Prostate gland (tissue), 2 donors: ENCODE data around the gene RNF26. TPM values are rescaled to one million over a fixed set of nuclear protein-coding genes. Genes with fewer than 3 reads are reported as not detected.
"Not testable (repeated sequence)": the region's sequence is repeated elsewhere in the genome, so short reads cannot be mapped to it uniquely, and the experiment has no call there.

ENCODE experiments used
- DNase-seq: peaks from one replicate; pipeline ENCODE4 v3.0.0-alpha.2; 2019; ENCODE audit warnings: low spot score
- H3K27ac ChIP-seq, 2 donors: fragments of 200-600 bp; sonication (generic); 2 replicates each; pipeline ENCODE4 v1.5.1; 2017 to 2019
- H3K27me3 ChIP-seq: fragments of 200-600 bp; sonication (generic); replicated peaks from 2 replicates; pipeline ENCODE4 v1.5.1; 2019; ENCODE audit not compliant: insufficient read depth
- H3K36me3 ChIP-seq, 2 donors: fragments of 200-600 bp; sonication (generic); 1 replicate in 1 of 2; 2 replicates in 1 of 2; pipeline versions ENCODE4 v1.5.1 to v1.8.1; 2017 to 2019
- H3K4me1 ChIP-seq: fragments of 200-600 bp; sonication (generic); replicated peaks from 2 replicates; pipeline ENCODE4 v1.5.1; 2019
- H3K4me3 ChIP-seq, 2 donors: fragments of 200-600 bp; sonication (generic); 2 replicates each; pipeline ENCODE4 v1.5.1; 2017 to 2019
- H3K9me3 ChIP-seq: fragments of 200-600 bp; sonication (generic); 2 replicates; pipeline ENCODE4 v1.5.1; 2017
- CTCF ChIP-seq, 4 experiments: fragments of 200-600 bp in 2 of 4; fragments of 450-650 bp in 2 of 4; sonication (generic) in 2 of 4; IDR thresholded peaks; 1 replicate in 3 of 4; 2 replicates in 1 of 4; pipeline ENCODE4 v1.5.1; 2016 to 2019; ENCODE audit warnings: antibody characterized with exemption in 4 of 4, mild to moderate bottlenecking in 2 of 4, moderate library complexity in 2 of 4
- POLR2A ChIP-seq: fragments of 450-650 bp; IDR thresholded peaks from one replicate; pipeline ENCODE4 v1.6.1; 2016; ENCODE audit warnings: antibody characterized with exemption, mild to moderate bottlenecking
- POLR2AphosphoS5 ChIP-seq: sonication (generic); formaldehyde crosslinking; IDR thresholded peaks from one replicate; pipeline ENCODE4 v1.6.1; 2017; ENCODE audit warnings: antibody characterized with exemption
- WGBS: methylation state at CpG from one replicate; pipeline ENCODE4 v1.1.5; 2018; 5-methylcytosine and 5-hydroxymethylcytosine counted together
- intact Hi-C: fragments of 100-400 bp; cut with DNase I; formaldehyde crosslinking; loops from one replicate; pipeline ENCODE4 v1.14.2; 2022
- microRNA-seq: library from miRNA; unstranded; fragments of <30 nt; microRNA quantifications from one replicate; pipeline ENCODE4, GENCODE V29; 2016
- small RNA-seq, 2 donors: library from RNA; depleted of rRNA; stranded (forward); fragments of <200 nt; gene quantifications; one replicate each; pipeline ENCODE3, GENCODE V24; 2016
- total RNA-seq, 2 donors: library from RNA; depleted of rRNA; stranded (reverse); fragments of >200 nt; gene quantifications; one replicate each; pipeline ENCODE4 v1.1.0, GENCODE V29; 2016

The RNF26 gene
- total RNA-seq, 2 donors from 2014 or later = 17.6 to 34.2 TPM

GRCh38 chr11:119381181-119381988 is 47.1 kb downstream of the RNF26 start, which contains the start of gene USP2:
TSS of gene USP2 (minus strand) at chr11:119381690. CDS start at chr11:119373480, 8,210 bp downstream.
- H3K9me3 ChIP-seq = no peaks in the 10 kb centered on the region
- peaks cover 5% of the 10 kb centered on the region for H3K4me1 ChIP-seq
- no peaks in the 10 kb centered on the region for H3K27me3 ChIP-seq
- peak; percentile 97 for DNase-seq
- intact Hi-C loops = no loop called here
- under 1% methylated on average over 54 of the region's 54 CpGs for WGBS
- H3K4me3 ChIP-seq = peak within 1 kb of the TSS; percentile 27 to 31
- peak within 1 kb of the TSS; percentile 34 to 61 for H3K27ac ChIP-seq
- peak; percentile 97 for TF ChIP-seq POLR2AphosphoS5
- TF ChIP-seq CTCF (IDR thresholded peaks at IDR 0.05) = peak; percentile 74 to 99 (median 90)
- TF ChIP-seq POLR2A = peak; percentile 76
- no peaks in the 10 kb centered on the region for H3K36me3 ChIP-seq

GRCh38 chr11:119382101-119382500 is 47.8 kb downstream of the RNF26 start:
- intact Hi-C loops = no loop called here
- no peak for DNase-seq

GRCh38 chr11:119382513-119382912 is 48.2 kb downstream of the RNF26 start:
- H3K4me3 ChIP-seq, H3K27me3 ChIP-seq, H3K27ac ChIP-seq, H3K36me3 ChIP-seq, H3K4me1 ChIP-seq, intact Hi-C loops, H3K9me3 ChIP-seq, DNase-seq: not testable (repeated sequence)
- 85% methylated on average over 14 of the region's 14 CpGs for WGBS

More at GRCh38 chr11:119382101-119382500, 47.8 kb downstream of the RNF26 start:
- no peaks in the 10 kb centered on the region for H3K36me3 ChIP-seq
- H3K27me3 ChIP-seq = no peaks in the 10 kb centered on the region
- TF ChIP-seq POLR2AphosphoS5 = no peak
- H3K4me3 ChIP-seq = peak overlapping the region; percentile 27 to 31
- WGBS = 10% methylated on average over 9 of the region's 9 CpGs
- peaks cover 2% of the 10 kb centered on the region for H3K4me1 ChIP-seq
- H3K27ac ChIP-seq = peak overlapping the region; percentile 1 to 14
- H3K9me3 ChIP-seq = no peaks in the 10 kb centered on the region

GRCh38 chr11:119384332-119384731 is 50.0 kb downstream of the RNF26 start:
- intact Hi-C loops = no loop called here
- Histone ChIP-seq H3K9me3 (no peaks in the 10 kb centered on the region), H3K36me3 (no peaks in the 10 kb centered on the region), H3K4me3 (no peak overlapping the region), H3K27ac (no peak overlapping the region), H3K4me1 (peaks cover 2% of the 10 kb centered on the region), H3K27me3 (no peaks in the 10 kb centered on the region)
- TF ChIP-seq POLR2A (no peak), CTCF (IDR thresholded peaks at IDR 0.05) (no peak), POLR2AphosphoS5 (no peak)
- no peak for DNase-seq
- WGBS = 89% methylated on average over 2 of the region's 2 CpGs

Small RNA genes within 50 kb of the gene (microRNA-seq; reads per million reads assigned to microRNA genes)
- gene MIR6756 = 0.67 reads per million

Small RNA genes within 50 kb of the gene (small RNA-seq; reads per million reads assigned to genes)
- 0 reads per million in 2 donors for gene RF01225
- 0 reads per million in 2 donors for gene RNU6-262P

Other genes with a start within 250 kb of the RNF26 start
- 10 to 100 TPM in 1 of 2 donors, 1 to 10 TPM in 1; 9.2 to 14.3 TPM for gene HMBS, start 249.6 kb upstream of the RNF26 start, total RNA-seq
- gene DPAGT1, start 232.7 kb upstream of the RNF26 start, total RNA-seq = 10 to 100 TPM; 39.6 to 49.6 TPM
- gene C2CD2L, start 227.2 kb upstream of the RNF26 start, total RNA-seq = 1 to 10 TPM; 5.1 to 9.0 TPM
- 10 to 100 TPM; 22.1 to 41.7 TPM for gene HINFP, start 212.9 kb upstream of the RNF26 start, total RNA-seq
- gene ABCG4, start 185.5 kb upstream of the RNF26 start, total RNA-seq = under 1 TPM in 1 of 2 donors, not detected in 1; 0.85 TPM
- 10 to 100 TPM; 18.8 to 26.1 TPM for gene NLRX1, start 165.8 kb upstream of the RNF26 start, total RNA-seq
- not detected for gene NHERF4, start 149.1 kb upstream of the RNF26 start, total RNA-seq
- 10 to 100 TPM in 1 of 2 donors, 1 to 10 TPM in 1; 9.8 to 38.8 TPM for gene CBL, start 128.2 kb upstream of the RNF26 start, total RNA-seq
- 100 to 1,000 TPM; 156 to 292 TPM for gene MCAM, start 17.4 kb upstream of the RNF26 start, total RNA-seq
- gene C1QTNF5, start 6.4 kb downstream of the RNF26 start, total RNA-seq = 10 to 100 TPM; 15.3 to 20.2 TPM
- gene MFRP, start 12.2 kb downstream of the RNF26 start, total RNA-seq = not detected
- gene USP2, start 47.2 kb downstream of the RNF26 start, total RNA-seq = 10 to 100 TPM in 1 of 2 donors, 1 to 10 TPM in 1; 2.3 to 10.8 TPM
- 10 to 100 TPM in 1 of 2 donors, 1 to 10 TPM in 1; 3.3 to 39.7 TPM for gene THY1, start 88.6 kb downstream of the RNF26 start, total RNA-seq